ENCODE results near the gene DISP2. TPM values are rescaled to one million over a fixed set of nuclear protein-coding genes. Genes with fewer than 3 reads are reported as not detected.

The DISP2 gene
- total RNA-seq, 1 experiment from 2014 or later, result 4.6 TPM

GRCh38 chr15:40335938-40336743, 21.9 kb upstream of the DISP2 start:
- peaks cover 26% of the 10 kb centered on the region for H3K4me1 Mint-ChIP-seq (ENCODE audit: low read depth, unreplicated experiment)
- Histone ChIP-seq H3K4me1 (peaks cover 22% of the 10 kb centered on the region), H3K27me3 (replicated peaks; ENCODE audit: control insufficient read depth, insufficient read depth, low read length) (no peaks in the 10 kb centered on the region), H3K9me3 (no peaks in the 10 kb centered on the region), H3K4me3 (ENCODE audit: low read depth, low read length) (no peak overlapping the region), H3K36me3 (ENCODE audit: control insufficient read depth, insufficient read depth, low read length) (no peaks in the 10 kb centered on the region)
- intact Hi-C loops (cut with micrococcal nuclease; ENCODE audit: unreplicated experiment), result no loop called here
- no peak overlapping the region for H3K27ac Mint-ChIP-seq (ENCODE audit: unreplicated experiment)
- no peaks in the 10 kb centered on the region for H3K27me3 Mint-ChIP-seq (ENCODE audit: insufficient read depth, unreplicated experiment)
- no peak for TF ChIP-seq CTCF (IDR thresholded peaks at IDR 0.05; ENCODE audit: insufficient read depth in 1 of 2, low read depth in 1 of 2, low read length in 1 of 2, severe bottlenecking in 1 of 2, unreplicated experiment in 1 of 2)
- no TSS peak for BruUV-seq (replicated peaks)
- H3K36me3 Mint-ChIP-seq (ENCODE audit: insufficient read depth, unreplicated experiment), result no peaks in the 10 kb centered on the region
- H3K4me3 Mint-ChIP-seq (ENCODE audit: unreplicated experiment), result no peak overlapping the region
- no peak for DNase-seq
- ChIA-PET POLR2A (no interaction called here), CTCF (interaction anchor here (0.6 to 6.1 kb wide), 12 partner anchors 11 to 248 kb away, joined by 3 to 60 read pairs (median 5); partner anchors contain the start of genes BAHD1, INAFM2 and PLCB2)
- no peaks in the 10 kb centered on the region for H3K9me3 Mint-ChIP-seq (ENCODE audit: unreplicated experiment)

GRCh38 chr15:40336744-40337122, 21.3 kb upstream of the DISP2 start:
- Histone ChIP-seq H3K4me1 (peaks cover 22% of the 10 kb centered on the region), H3K4me3 (ENCODE audit: low read depth, low read length) (no peak overlapping the region), H3K36me3 (ENCODE audit: control insufficient read depth, insufficient read depth, low read length) (no peaks in the 10 kb centered on the region), H3K9me3 (no peaks in the 10 kb centered on the region), H3K27me3 (replicated peaks; ENCODE audit: control insufficient read depth, insufficient read depth, low read length) (no peaks in the 10 kb centered on the region)
- H3K9me3 Mint-ChIP-seq (ENCODE audit: unreplicated experiment), result no peaks in the 10 kb centered on the region
- H3K27me3 Mint-ChIP-seq (ENCODE audit: insufficient read depth, unreplicated experiment), result no peaks in the 10 kb centered on the region
- BruUV-seq (replicated peaks), result no TSS peak
- no peak overlapping the region for H3K27ac Mint-ChIP-seq (ENCODE audit: unreplicated experiment)
- no peaks in the 10 kb centered on the region for H3K36me3 Mint-ChIP-seq (ENCODE audit: insufficient read depth, unreplicated experiment)
- ChIA-PET POLR2A (interaction anchor here (0.5 kb wide), 1 partner anchor 18 kb away, joined by 3 read pairs; no protein-coding TSS in a partner anchor), CTCF (interaction anchor here (0.6 to 6.1 kb wide), 15 partner anchors 12 to 247 kb away, joined by 3 to 60 read pairs (median 6); partner anchors contain the start of genes BAHD1, INAFM2, IVD and PLCB2)
- intact Hi-C loops (cut with micrococcal nuclease; ENCODE audit: unreplicated experiment), result no loop called here
- no peak overlapping the region for H3K4me3 Mint-ChIP-seq (ENCODE audit: unreplicated experiment)
- DNase-seq, result no peak
- H3K4me1 Mint-ChIP-seq (ENCODE audit: low read depth, unreplicated experiment), result peaks cover 26% of the 10 kb centered on the region
- TF ChIP-seq CTCF (IDR thresholded peaks at IDR 0.05; ENCODE audit: insufficient read depth in 1 of 2, low read depth in 1 of 2, low read length in 1 of 2, severe bottlenecking in 1 of 2, unreplicated experiment in 1 of 2), result peak in 1 of 2 experiments; percentile 36

GRCh38 chr15:40337597-40337996, 20.4 kb upstream of the DISP2 start:
- no peak for TF ChIP-seq CTCF (IDR thresholded peaks at IDR 0.05; ENCODE audit: insufficient read depth in 1 of 2, low read depth in 1 of 2, low read length in 1 of 2, severe bottlenecking in 1 of 2, unreplicated experiment in 1 of 2)
- no peak overlapping the region for H3K4me3 ChIP-seq (ENCODE audit: low read depth, low read length)
- Mint-ChIP-seq H3K27ac (ENCODE audit: unreplicated experiment) (no peak overlapping the region), H3K9me3 (ENCODE audit: unreplicated experiment) (no peaks in the 10 kb centered on the region), H3K4me3 (ENCODE audit: unreplicated experiment) (no peak overlapping the region), H3K36me3 (ENCODE audit: insufficient read depth, unreplicated experiment) (no peaks in the 10 kb centered on the region), H3K4me1 (ENCODE audit: low read depth, unreplicated experiment) (peaks cover 26% of the 10 kb centered on the region), H3K27me3 (ENCODE audit: insufficient read depth, unreplicated experiment) (no peaks in the 10 kb centered on the region)
- CTCF ChIA-PET, result interaction anchor here (0.6 to 6.1 kb wide), 19 partner anchors 10 to 807 kb away, joined by 3 to 60 read pairs (median 6); partner anchors contain the start of genes BAHD1, INAFM2, IVD and KNSTRN
- POLR2A ChIA-PET, result no interaction called here
- BruUV-seq (replicated peaks), result no TSS peak
- peaks cover 22% of the 10 kb centered on the region for H3K4me1 ChIP-seq
- intact Hi-C loops (cut with micrococcal nuclease; ENCODE audit: unreplicated experiment), result no loop called here
- H3K27me3 ChIP-seq (replicated peaks; ENCODE audit: control insufficient read depth, insufficient read depth, low read length), result no peaks in the 10 kb centered on the region
- no peaks in the 10 kb centered on the region for H3K9me3 ChIP-seq
- DNase-seq, result no peak
- no peaks in the 10 kb centered on the region for H3K36me3 ChIP-seq (ENCODE audit: control insufficient read depth, insufficient read depth, low read length)
